Epithelial cell of esophagus (primary cell): ENCODE results near the gene TCAP.

Source experiments
- DNase-seq: peaks from one replicate; pipeline ENCODE4 v3.0.0; 2010; ENCODE audit warnings: low read depth
- H3K4me3 ChIP-seq: 2 replicates; pipeline ENCODE4 v1.5.1; 2011; ENCODE audit warnings: mild to moderate bottlenecking, low read length, control low read depth
- TF ChIP-seq, protein P1 (sequence below): IDR thresholded peaks from 2 replicates; pipeline ENCODE4 v1.5.1; 2011; ENCODE audit warnings: low read depth, mild to moderate bottlenecking, low read length, control low read depth, inconsistent platforms; ENCODE audit not compliant: insufficient read depth; ENCODE audit errors: missing control alignments

TCAP gene

DNA sequence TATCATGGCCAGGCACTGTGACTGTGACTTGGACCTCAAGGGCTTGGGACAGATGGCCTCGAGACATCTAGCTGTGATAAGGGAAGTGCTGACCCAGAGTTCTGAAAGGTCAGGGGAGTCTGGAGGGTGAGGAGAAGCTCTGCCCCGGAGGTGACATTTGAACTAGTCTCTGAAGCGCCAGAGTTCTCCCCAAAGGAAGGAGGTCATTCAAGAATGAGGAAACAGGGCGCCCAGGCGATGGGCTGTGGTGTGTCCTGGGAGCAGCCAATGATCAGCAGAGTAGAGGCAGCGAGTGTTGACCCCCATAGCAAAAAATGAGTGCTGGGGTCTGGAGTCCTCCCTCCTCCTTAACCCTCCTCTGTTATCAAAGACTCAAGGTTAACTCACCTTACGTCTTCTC, 23.3 kb upstream of the TCAP start:
- no peak overlapping the region for H3K4me3 ChIP-seq
- TF ChIP-seq, protein P1, sequence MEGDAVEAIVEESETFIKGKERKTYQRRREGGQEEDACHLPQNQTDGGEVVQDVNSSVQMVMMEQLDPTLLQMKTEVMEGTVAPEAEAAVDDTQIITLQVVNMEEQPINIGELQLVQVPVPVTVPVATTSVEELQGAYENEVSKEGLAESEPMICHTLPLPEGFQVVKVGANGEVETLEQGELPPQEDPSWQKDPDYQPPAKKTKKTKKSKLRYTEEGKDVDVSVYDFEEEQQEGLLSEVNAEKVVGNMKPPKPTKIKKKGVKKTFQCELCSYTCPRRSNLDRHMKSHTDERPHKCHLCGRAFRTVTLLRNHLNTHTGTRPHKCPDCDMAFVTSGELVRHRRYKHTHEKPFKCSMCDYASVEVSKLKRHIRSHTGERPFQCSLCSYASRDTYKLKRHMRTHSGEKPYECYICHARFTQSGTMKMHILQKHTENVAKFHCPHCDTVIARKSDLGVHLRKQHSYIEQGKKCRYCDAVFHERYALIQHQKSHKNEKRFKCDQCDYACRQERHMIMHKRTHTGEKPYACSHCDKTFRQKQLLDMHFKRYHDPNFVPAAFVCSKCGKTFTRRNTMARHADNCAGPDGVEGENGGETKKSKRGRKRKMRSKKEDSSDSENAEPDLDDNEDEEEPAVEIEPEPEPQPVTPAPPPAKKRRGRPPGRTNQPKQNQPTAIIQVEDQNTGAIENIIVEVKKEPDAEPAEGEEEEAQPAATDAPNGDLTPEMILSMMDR = no peak
- no peak for DNase-seq

DNA sequence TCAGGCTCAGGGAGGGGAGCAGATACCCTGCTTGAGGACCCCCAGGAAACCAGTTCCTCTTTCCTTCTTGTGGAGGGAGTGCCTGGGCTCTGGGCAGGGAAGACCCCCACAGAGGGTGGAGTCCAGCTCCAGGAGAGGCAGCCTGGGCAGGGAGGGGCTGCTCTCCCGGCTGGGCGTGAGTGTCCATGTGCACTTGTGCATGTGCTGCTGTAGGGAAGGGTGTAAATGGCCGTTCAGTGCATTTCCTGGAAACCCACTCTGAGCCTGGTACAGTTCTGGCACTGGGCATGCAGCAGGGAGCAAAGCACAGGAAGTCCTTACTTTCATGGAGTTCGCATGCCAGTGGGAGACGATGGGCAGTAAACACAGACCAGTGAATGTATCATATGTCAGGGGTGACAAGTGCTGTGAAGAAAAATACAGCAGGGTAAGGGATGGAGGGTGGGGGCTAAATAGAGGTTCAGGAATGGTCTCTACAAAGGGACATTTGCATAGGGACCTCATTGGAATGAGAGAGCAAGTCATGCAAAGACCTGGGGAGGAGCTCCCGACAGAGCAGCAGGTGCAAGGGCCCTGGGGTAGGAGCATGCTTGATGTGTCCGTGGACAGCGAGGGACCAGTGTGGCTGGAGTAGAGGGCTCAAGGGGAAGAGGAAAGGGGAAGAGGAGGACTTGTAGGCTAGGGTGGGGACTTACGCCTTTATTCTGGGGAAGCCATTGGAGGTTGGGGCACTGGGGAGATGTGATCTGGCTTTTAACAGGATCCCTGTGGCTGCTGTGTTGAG, 22.7 kb upstream of the TCAP start:
- DNase-seq = no peak

DNA sequence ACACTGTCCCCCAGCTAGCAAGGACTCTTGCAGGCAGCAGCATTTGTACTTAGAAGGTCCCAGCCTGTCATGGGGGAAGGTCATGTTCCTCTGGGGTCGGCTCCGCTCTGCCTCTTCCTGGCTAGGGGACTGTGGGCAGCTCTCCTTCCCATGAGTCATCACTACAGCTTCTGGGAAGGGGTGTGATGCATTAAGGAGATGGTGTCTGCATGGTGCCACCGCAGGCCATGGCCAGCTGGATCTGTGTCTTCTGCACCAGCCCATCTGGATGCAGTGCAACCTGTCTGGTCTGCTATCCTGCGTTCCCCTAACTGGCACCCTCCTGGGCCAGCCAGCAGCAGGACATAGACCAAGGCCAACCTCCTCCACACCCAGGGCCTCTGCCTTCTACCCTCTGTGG, 21.9 kb upstream of the TCAP start:
- DNase-seq = no peak
- H3K4me3 ChIP-seq = no peak overlapping the region
- TF ChIP-seq, protein P1 = no peak

More for the DNA sequence above, 22.7 kb upstream of the TCAP start:
- H3K4me3 ChIP-seq = no peak overlapping the region
- TF ChIP-seq, protein P1 = no peak

DNA sequence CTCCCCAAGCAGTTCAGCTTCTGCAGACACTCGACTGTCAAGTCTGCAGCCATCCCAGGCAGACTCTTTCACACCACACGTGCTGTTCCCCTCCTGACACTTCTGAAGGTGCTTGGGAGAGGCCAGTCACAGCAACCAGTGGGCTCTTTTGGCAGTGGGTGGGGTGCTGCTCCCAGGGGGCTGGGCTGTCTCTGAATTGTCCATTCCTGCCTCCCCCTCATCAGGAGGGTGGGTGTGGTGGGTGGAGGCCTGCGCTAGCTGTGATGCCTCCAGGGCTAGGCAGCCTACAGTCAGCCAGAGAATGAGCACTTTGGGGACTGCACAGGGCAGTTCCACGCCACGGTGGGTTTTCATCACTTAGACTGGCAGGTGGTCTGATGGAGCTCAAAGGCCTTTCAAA, 17.9 kb upstream of the TCAP start:
- TF ChIP-seq, protein P1 = no peak
- DNase-seq = no peak
- no peak overlapping the region for H3K4me3 ChIP-seq

DNA sequence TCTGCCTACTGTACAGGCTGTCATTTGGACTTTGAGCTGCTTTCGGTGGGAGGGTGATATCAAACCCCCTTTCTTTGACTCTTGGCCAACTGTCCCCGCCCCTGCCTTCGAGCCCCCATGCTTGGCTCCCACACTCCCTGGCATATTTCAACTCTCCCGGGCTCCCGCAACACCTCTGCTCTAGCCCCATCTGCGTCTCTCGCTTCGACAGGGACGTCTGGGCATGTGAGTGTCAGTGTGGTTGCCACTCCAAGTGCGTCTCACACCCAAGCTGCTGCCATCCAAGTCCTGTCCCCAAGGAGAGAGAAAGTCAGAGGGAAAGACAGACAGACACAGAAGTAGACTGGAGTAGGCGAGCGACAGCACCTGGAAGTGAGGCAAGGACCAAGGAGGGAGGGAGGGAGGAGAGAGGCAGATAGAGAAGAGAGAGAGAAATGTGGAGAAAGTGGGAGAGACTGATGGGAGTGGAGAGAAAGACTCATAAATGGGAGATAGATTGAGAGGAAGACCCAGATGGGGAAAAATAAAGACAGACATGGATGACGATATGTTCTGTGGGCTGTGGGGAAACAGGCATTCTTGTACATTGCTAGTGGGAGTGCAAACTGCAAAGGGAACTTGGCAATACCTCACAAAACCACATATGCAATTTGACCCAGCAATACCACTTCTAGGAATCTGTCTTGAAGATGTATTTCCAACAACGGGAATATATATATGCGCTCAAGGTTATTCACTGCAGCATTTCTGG, 16.4 kb upstream of the TCAP start:
- TF ChIP-seq, protein P1 = no peak
- no peak overlapping the region for H3K4me3 ChIP-seq
- DNase-seq = no peak

DNA sequence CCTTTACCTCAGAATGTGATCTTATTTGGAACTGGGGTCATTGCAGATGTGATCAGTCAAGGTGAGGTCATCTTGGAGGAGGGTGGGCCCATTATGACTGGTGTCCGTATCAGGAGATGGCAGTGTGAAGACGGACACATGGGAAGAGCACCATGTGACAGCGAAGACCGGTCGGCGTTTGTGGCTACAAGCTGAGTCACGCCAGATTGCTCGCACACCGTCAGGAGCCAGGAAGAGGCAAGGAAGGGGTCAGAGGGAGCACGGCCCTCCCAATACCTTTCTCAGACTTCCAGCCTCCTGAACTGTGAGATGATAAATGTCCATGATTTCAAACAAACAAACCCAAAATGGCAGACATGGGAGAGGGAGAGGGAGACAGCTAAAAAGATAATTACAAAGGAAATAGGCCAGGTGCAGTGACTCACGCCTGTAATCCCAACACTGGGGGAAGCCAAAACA, 15.0 kb upstream of the TCAP start:
- TF ChIP-seq, protein P1 = no peak
- no peak for DNase-seq

More for the DNA sequence above, 15.0 kb upstream of the TCAP start:
- H3K4me3 ChIP-seq = no peak overlapping the region
